Lung (tissue), 12 donors: ENCODE results near the gene PCDH17. TPM values are rescaled to one million over a fixed set of nuclear protein-coding genes. Genes with fewer than 3 reads are reported as not detected.

Experiments
- ATAC-seq: fragments of 200-7000 bp; cut with Tn5 transposase; one replicate; pipeline ENCODE4 v1.9.1; 2020; ENCODE audit warnings: moderate number of reproducible peaks; ENCODE audit not compliant: insufficient read depth, low FRiP score
- DNase-seq, 3 donors: peaks; one replicate each; pipeline ENCODE4 v3.0.0-alpha.2; 2013 to 2017
- H3K27ac ChIP-seq, 2 donors: one replicate each; pipeline ENCODE4 v1.5.1; 2013; ENCODE audit warnings: mild to moderate bottlenecking in 2 of 2, moderate library complexity in 2 of 2, control low read depth in 1 of 2, inconsistent platforms in 1 of 2, low read depth in 1 of 2, low read length in 1 of 2
- H3K27me3 ChIP-seq, 3 donors: one replicate each; pipeline ENCODE4 v1.5.1; 2013; ENCODE audit warnings: low read length in 2 of 3; ENCODE audit not compliant: control insufficient read depth in 3 of 3, insufficient read depth in 3 of 3
- H3K36me3 ChIP-seq, 4 donors: one replicate each; pipeline ENCODE4 v1.5.1; 2013; ENCODE audit warnings: low read length in 4 of 4, mild to moderate bottlenecking in 1 of 4, moderate library complexity in 1 of 4; ENCODE audit not compliant: control insufficient read depth in 4 of 4, insufficient read depth in 4 of 4
- H3K4me1 ChIP-seq, 5 donors: one replicate each; pipeline ENCODE4 v1.5.1; 2013; ENCODE audit warnings: low read length in 5 of 5, mild to moderate bottlenecking in 2 of 5, moderate library complexity in 1 of 5; ENCODE audit not compliant: control insufficient read depth in 5 of 5, insufficient read depth in 5 of 5
- H3K4me3 ChIP-seq: one replicate; pipeline ENCODE4 v1.5.1; 2013; ENCODE audit warnings: mild to moderate bottlenecking, control low read depth, moderate library complexity
- H3K9ac ChIP-seq, 2 donors: one replicate each; pipeline ENCODE4 v1.5.1; 2013; ENCODE audit warnings: low read length in 2 of 2, control low read depth in 1 of 2; ENCODE audit not compliant: insufficient read depth in 1 of 2
- H3K9me3 ChIP-seq, 4 donors: one replicate each; pipeline ENCODE4 v1.5.1; 2013; ENCODE audit warnings: low read length in 3 of 4, mild to moderate bottlenecking in 1 of 4, moderate library complexity in 1 of 4; ENCODE audit not compliant: control insufficient read depth in 4 of 4, insufficient read depth in 3 of 4
- CTCF ChIP-seq: IDR thresholded peaks from 2 replicates; pipeline ENCODE4 v1.5.1; 2012; ENCODE audit warnings: mild to moderate bottlenecking; ENCODE audit errors: control extremely low read depth, extremely low read depth
- WGBS, 2 donors: extraction: QIAGEN DNeasy Blood & Tissue Kit; methylation state at CpG; one replicate each; pipeline ENCODE4 v1.1.7; 2013; 5-methylcytosine and 5-hydroxymethylcytosine counted together
- polyA plus RNA-seq, 2 donors: library from polyadenylated mRNA; stranded (reverse); fragments of 200-250 nt; gene quantifications; one replicate each; pipeline ENCODE4 v1.2.1, GENCODE V29; 2013
- total RNA-seq, 2 donors: library from RNA; depleted of rRNA in 1 of 2; stranded (reverse); fragments of >200 nt in 1 of 2; gene quantifications; one replicate each; pipeline ENCODE4 v1.2.1, GENCODE V29; 2014 to 2021
- donor health status: control.
- donor health status: control.
- donor health status: Bipolar disorder and iron deficiency.
- donor health status: healthy.
- donor health status: DM: yes; HTN: yes; CAD: no.

The PCDH17 gene
- total and polyA plus RNA-seq, 4 donors, result 3.4 to 64.7 (median 30.2) TPM

GRCh38 chr13:57724486-57725272 is 93.1 kb downstream of the PCDH17 start:
- no peaks in the 10 kb centered on the region for H3K9me3 ChIP-seq
- H3K27me3 ChIP-seq, result no peaks in the 10 kb centered on the region
- no peak overlapping the region for H3K27ac ChIP-seq
- ATAC-seq, result no peak
- DNase-seq, result no peak
- TF ChIP-seq CTCF, result no peak
- 76% methylated on average over 12 of the region's 12 CpGs for WGBS, 2 donors
- no peak overlapping the region for H3K4me3 ChIP-seq
- H3K4me1 ChIP-seq, result no peaks in the 10 kb centered on the region
- H3K9ac ChIP-seq, result no peak overlapping the region
- H3K36me3 ChIP-seq, result no peaks in the 10 kb centered on the region

- no peak for ATAC-seq
These were observed 93.9 kb downstream of the PCDH17 start for GRCh38 chr13:57725480-57725879.

GRCh38 chr13:57726981-57727380 is 95.4 kb downstream of the PCDH17 start:
- no peak for DNase-seq
- Histone ChIP-seq H3K9me3 (no peaks in the 10 kb centered on the region), H3K9ac (no peak overlapping the region), H3K36me3 (no peaks in the 10 kb centered on the region), H3K4me3 (no peak overlapping the region), H3K27me3 (no peaks in the 10 kb centered on the region), H3K27ac (no peak overlapping the region), H3K4me1 (no peaks in the 10 kb centered on the region)
- ATAC-seq, result no peak
- WGBS, 2 donors, result 91 to 94% methylated on average over 1 of the region's 1 CpG
- no peak for TF ChIP-seq CTCF

More at GRCh38 chr13:57725480-57725879, 93.9 kb downstream of the PCDH17 start:
- no peak overlapping the region for H3K27ac ChIP-seq
- DNase-seq, result no peak
- WGBS, 2 donors, result 76 to 78% methylated on average over 2 of the region's 2 CpGs
- H3K4me3 ChIP-seq, result no peak overlapping the region
- H3K36me3 ChIP-seq, result no peaks in the 10 kb centered on the region
- TF ChIP-seq CTCF, result no peak
- no peaks in the 10 kb centered on the region for H3K9me3 ChIP-seq
- H3K27me3 ChIP-seq, result no peaks in the 10 kb centered on the region
- no peak overlapping the region for H3K9ac ChIP-seq
- H3K4me1 ChIP-seq, result no peaks in the 10 kb centered on the region
